ENCODE results near the gene VPS25. TPM values are rescaled to one million over a fixed set of nuclear protein-coding genes. Genes with fewer than 3 reads are reported as not detected.

The VPS25 gene
- total RNA-seq: 10 to 100 TPM; 32.7 to 50.4 (median 37.9) TPM
- polyA plus RNA-seq: 10 to 100 TPM; 33.1 to 88.4 TPM
- long read RNA-seq, donor 1, transcript VPS25-201 (6 exons, 1,101 nt): major isoform, 43 of 47 reads
- long read RNA-seq, donor 1, partial matches to known transcripts: 0 of 47 reads
- long read RNA-seq, donor 1, other reads (novel, unspliced or antisense): 4 of 47 reads
- long read RNA-seq, donor 2, transcript VPS25-201 (6 exons, 1,101 nt): major isoform, 89 of 93 reads
- long read RNA-seq, donor 2, partial matches to known transcripts: 0 of 93 reads
- long read RNA-seq, donor 2, other reads (novel, unspliced or antisense): 3 of 93 reads
- long read RNA-seq, donor 3, transcript VPS25-201 (6 exons, 1,101 nt): major isoform, 30 of 36 reads
- long read RNA-seq, donor 3, partial matches to known transcripts: 1 of 36 reads
- long read RNA-seq, donor 3, other reads (novel, unspliced or antisense): 3 of 36 reads

GRCh38 chr17:42773290-42774035 is at the start of gene VPS25:
VPS25 (plus strand) TSS chr17:42773449; CDS start chr17:42773476, 27 bp downstream.
- H3K9me3 ChIP-seq: no peaks in the 10 kb centered on the region
- H3K27me3 ChIP-seq: no peaks in the 10 kb centered on the region
- WGBS, 4 donors: 1% methylated on average over 36 to 39 of the region's 39 CpGs
- intact Hi-C loops (cut with DNase I): loop anchor here in 2 of 10 donors (5.0 to 10.0 kb wide), 2 partner anchors 49 to 51 kb away; partner anchors contain the start of gene BECN1 (in 2 of the 2)
- DNase-seq (peak; percentile 75 to 85 (median 81)), ATAC-seq (peak; percentile 90 to 98 (median 97))
- TF ChIP-seq CTCF (IDR thresholded peaks at IDR 0.05): peak in 6 of 12 donors; percentile 24 to 51 (median 32)
- peak in 1 of 2 donors; percentile 53 for TF ChIP-seq POLR2A (IDR thresholded peaks at IDR 0.05)
- peaks cover 0 to 18% (median 9%) of the 10 kb centered on the region in 12 donors for H3K4me1 ChIP-seq
- H3K4me3 ChIP-seq: peak within 1 kb of the TSS; percentile 47 to 94 (median 84)
- H3K36me3 ChIP-seq: peaks cover 0 to 40% (median 33%) of the 10 kb centered on the region in 9 donors
- peak within 1 kb of the TSS; percentile 20 to 86 (median 79) for H3K27ac ChIP-seq

- Histone ChIP-seq H3K4me3 (no peak overlapping the region), H3K27me3 (no peaks in the 10 kb centered on the region), H3K36me3 (peaks cover 0 to 100% (median 99%) of the 10 kb centered on the region in 9 donors), H3K9me3 (no peaks in the 10 kb centered on the region), H3K27ac (no peak overlapping the region), H3K4me1 (peaks cover 0 to 3% (median 0%) of the 10 kb centered on the region in 12 donors)
- no peak for DNase-seq
- TF ChIP-seq POLR2A (IDR thresholded peaks at IDR 0.05) (no peak), CTCF (IDR thresholded peaks at IDR 0.05) (no peak)
- no peak for ATAC-seq
- WGBS, 4 donors: 48 to 60% (median 52%) methylated on average over 3 of the region's 3 CpGs
- intact Hi-C loops (cut with DNase I): loop anchor here in 9 of 10 donors (2.0 to 10.0 kb wide), 6 partner anchors 39 to 221 kb away; partner anchors contain the start of genes BECN1 (in 5 of the 9) and RAMP2 (in 1 of the 9)
Observed at GRCh38 chr17:42723636-42724035, 49.6 kb upstream of the VPS25 start.

GRCh38 chr17:42725143-42725542 is 48.1 kb upstream of the VPS25 start:
- Histone ChIP-seq H3K27ac (no peak overlapping the region), H3K4me1 (peaks cover 0 to 3% (median 0%) of the 10 kb centered on the region in 12 donors), H3K27me3 (no peaks in the 10 kb centered on the region), H3K36me3 (peaks cover 0 to 100% (median 99%) of the 10 kb centered on the region in 9 donors), H3K4me3 (no peak overlapping the region), H3K9me3 (no peaks in the 10 kb centered on the region)
- intact Hi-C loops (cut with DNase I): loop anchor here in 2 of 10 donors (10.0 kb wide), 2 partner anchors 210 to 220 kb away; no protein-coding TSS in a partner anchor
- DNase-seq: no peak
- TF ChIP-seq CTCF (IDR thresholded peaks at IDR 0.05): no peak
- TF ChIP-seq POLR2A (IDR thresholded peaks at IDR 0.05): no peak
- no peak for ATAC-seq
- WGBS, 4 donors: 92 to 99% (median 98%) methylated on average over 6 of the region's 6 CpGs

All from heart left ventricle (tissue), 16 donors.